Osteocyte (in vitro differentiated cells): ENCODE results near the gene C13orf42. TPM values are rescaled to one million over a fixed set of nuclear protein-coding genes. Genes with fewer than 3 reads are reported as not detected.

Experiments used
- DNase-seq: peaks from one replicate; pipeline ENCODE4 v3.0.0; 2021; ENCODE audit warnings: mixed read lengths; ENCODE audit not compliant: unreplicated experiment; ENCODE audit errors: extremely low spot score
- H3K27ac Mint-ChIP-seq: one replicate; pipeline ENCODE4 v1.8.0; 2021; ENCODE audit warnings: mild to moderate bottlenecking, mixed read lengths; ENCODE audit not compliant: unreplicated experiment
- H3K27me3 Mint-ChIP-seq: one replicate; pipeline ENCODE4 v1.8.0; 2021; ENCODE audit warnings: mixed read lengths; ENCODE audit not compliant: unreplicated experiment
- H3K36me3 Mint-ChIP-seq: one replicate; pipeline ENCODE4 v1.8.0; 2021; ENCODE audit warnings: mixed read lengths; ENCODE audit not compliant: unreplicated experiment
- H3K4me1 Mint-ChIP-seq: one replicate; pipeline ENCODE4 v1.8.0; 2021; ENCODE audit warnings: mixed read lengths; ENCODE audit not compliant: unreplicated experiment
- H3K4me3 Mint-ChIP-seq: one replicate; pipeline ENCODE4 v1.8.0; 2021; ENCODE audit warnings: mild to moderate bottlenecking, moderate library complexity, mixed read lengths; ENCODE audit not compliant: unreplicated experiment
- H3K9me3 Mint-ChIP-seq: one replicate; pipeline ENCODE4 v1.8.0; 2021; ENCODE audit warnings: mixed read lengths; ENCODE audit not compliant: unreplicated experiment
- total RNA-seq: library from RNA; stranded (reverse); gene quantifications from 2 replicates; pipeline ENCODE4 v1.2.1, GENCODE V29; 2021
- TF ChIP-seq, protein P1 (sequence below): fragments of 200-600 bp; sonication (generic); IDR thresholded peaks from 2 replicates; pipeline ENCODE4 v1.5.0; 2021; ENCODE audit warnings: antibody characterized with exemption, mild to moderate bottlenecking, moderate library complexity

C13orf42 gene
- total RNA-seq, 1 donor from 2014 or later = not detected

DNA sequence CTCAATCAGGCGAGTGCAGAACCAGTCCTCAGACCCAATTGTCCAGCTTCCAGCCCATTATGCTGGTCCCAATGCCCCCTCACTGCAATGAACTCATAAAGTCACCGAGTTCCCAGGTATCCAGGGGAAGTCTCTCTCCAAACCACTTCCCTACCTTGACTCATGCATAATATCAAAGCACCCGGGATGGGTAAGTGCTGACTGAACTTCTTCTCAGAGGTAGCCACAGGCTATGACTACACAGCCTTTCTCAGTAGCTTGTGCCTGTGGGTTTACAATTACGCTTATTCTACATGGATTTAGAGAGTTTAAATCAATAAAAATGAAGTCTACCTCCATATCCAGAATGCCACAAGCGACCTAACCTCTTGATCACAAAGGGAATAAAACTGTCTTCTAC, 1.7 kb upstream of the C13orf42 start:
- Mint-ChIP-seq H3K4me3 (no peak overlapping the region), H3K36me3 (no peaks in the 10 kb centered on the region), H3K4me1 (peaks cover 2% of the 10 kb centered on the region), H3K9me3 (peaks cover 5% of the 10 kb centered on the region), H3K27me3 (peaks cover 17% of the 10 kb centered on the region), H3K27ac (no peak overlapping the region)
- no peak for DNase-seq
- TF ChIP-seq, protein P1, sequence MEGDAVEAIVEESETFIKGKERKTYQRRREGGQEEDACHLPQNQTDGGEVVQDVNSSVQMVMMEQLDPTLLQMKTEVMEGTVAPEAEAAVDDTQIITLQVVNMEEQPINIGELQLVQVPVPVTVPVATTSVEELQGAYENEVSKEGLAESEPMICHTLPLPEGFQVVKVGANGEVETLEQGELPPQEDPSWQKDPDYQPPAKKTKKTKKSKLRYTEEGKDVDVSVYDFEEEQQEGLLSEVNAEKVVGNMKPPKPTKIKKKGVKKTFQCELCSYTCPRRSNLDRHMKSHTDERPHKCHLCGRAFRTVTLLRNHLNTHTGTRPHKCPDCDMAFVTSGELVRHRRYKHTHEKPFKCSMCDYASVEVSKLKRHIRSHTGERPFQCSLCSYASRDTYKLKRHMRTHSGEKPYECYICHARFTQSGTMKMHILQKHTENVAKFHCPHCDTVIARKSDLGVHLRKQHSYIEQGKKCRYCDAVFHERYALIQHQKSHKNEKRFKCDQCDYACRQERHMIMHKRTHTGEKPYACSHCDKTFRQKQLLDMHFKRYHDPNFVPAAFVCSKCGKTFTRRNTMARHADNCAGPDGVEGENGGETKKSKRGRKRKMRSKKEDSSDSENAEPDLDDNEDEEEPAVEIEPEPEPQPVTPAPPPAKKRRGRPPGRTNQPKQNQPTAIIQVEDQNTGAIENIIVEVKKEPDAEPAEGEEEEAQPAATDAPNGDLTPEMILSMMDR = no peak

DNA sequence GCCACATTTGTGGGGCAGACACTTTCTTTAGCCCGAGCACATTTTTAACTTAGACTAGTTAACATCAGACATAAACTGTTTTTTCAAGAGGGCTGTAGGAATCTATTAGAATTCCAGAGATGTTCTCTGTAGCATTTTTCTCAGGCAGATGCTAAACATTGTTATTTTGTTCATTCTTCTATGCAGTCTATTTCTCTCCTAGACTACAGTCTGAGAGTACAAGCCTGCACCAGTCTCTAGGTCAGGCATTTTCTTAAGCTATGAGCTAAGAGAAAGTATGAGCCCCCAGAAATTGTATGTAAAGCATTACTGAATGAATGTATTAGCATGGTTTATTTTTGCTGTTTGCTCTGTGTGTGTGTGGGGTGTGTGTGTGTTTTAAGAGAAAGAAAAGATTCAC, 923 bp upstream of the C13orf42 start:
- Mint-ChIP-seq H3K36me3 (no peaks in the 10 kb centered on the region), H3K27ac (no peak overlapping the region), H3K9me3 (no peaks in the 10 kb centered on the region), H3K27me3 (peaks cover 15% of the 10 kb centered on the region), H3K4me3 (no peak overlapping the region), H3K4me1 (peaks cover 2% of the 10 kb centered on the region)
- TF ChIP-seq, protein P1 = no peak
- no peak for DNase-seq

DNA sequence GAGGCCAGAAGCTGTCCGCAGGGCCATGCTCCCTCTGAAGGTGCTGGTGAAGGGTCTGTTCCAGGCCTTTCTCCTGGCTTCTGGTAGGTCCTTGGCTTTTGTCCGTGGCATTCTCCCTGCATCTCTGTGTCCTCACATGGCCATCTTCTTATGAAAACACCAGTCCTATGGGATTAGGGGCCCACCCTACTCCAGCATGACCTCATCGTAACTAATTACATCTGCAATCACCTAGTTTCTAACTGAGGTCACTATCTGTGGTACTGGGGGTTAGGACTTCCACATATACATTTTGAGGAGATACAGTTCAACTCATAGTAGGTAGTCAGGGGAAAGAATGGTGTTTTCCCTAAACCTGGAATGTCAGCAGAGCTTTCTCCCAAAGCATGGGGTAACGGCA, 3.1 kb downstream of the C13orf42 start:
- DNase-seq = no peak
- H3K9me3 Mint-ChIP-seq = no peaks in the 10 kb centered on the region
- no peak overlapping the region for H3K4me3 Mint-ChIP-seq
- TF ChIP-seq, protein P1 = no peak
- no peaks in the 10 kb centered on the region for H3K36me3 Mint-ChIP-seq
- H3K4me1 Mint-ChIP-seq = peaks cover 9% of the 10 kb centered on the region
- peaks cover 20% of the 10 kb centered on the region for H3K27me3 Mint-ChIP-seq
- H3K27ac Mint-ChIP-seq = no peak overlapping the region

DNA sequence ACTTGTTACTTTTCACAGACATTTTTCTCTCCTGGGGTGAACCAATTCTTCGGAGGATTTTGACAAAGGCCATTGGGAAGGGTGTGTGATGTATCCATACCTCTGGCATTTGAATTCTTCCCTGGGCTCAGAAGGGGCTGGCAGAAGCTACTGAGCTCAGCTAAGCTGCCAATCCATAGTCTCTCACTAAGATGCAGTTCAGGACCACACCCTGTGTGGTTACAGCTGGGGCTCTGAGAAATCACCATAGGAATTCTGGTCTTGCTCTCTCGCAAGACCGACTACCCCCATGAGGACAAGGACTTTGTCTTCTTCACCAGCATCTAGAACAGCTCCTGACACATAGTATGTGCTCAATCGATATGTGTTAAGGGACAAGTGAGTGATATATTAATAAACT, 6.0 kb downstream of the C13orf42 start:
- no peak for DNase-seq
- H3K36me3 Mint-ChIP-seq = no peaks in the 10 kb centered on the region
- TF ChIP-seq, protein P1 = no peak
- peaks cover 6% of the 10 kb centered on the region for H3K4me1 Mint-ChIP-seq
- H3K27me3 Mint-ChIP-seq = peaks cover 17% of the 10 kb centered on the region
- no peak overlapping the region for H3K27ac Mint-ChIP-seq
- no peak overlapping the region for H3K4me3 Mint-ChIP-seq
- H3K9me3 Mint-ChIP-seq = no peaks in the 10 kb centered on the region

DNA sequence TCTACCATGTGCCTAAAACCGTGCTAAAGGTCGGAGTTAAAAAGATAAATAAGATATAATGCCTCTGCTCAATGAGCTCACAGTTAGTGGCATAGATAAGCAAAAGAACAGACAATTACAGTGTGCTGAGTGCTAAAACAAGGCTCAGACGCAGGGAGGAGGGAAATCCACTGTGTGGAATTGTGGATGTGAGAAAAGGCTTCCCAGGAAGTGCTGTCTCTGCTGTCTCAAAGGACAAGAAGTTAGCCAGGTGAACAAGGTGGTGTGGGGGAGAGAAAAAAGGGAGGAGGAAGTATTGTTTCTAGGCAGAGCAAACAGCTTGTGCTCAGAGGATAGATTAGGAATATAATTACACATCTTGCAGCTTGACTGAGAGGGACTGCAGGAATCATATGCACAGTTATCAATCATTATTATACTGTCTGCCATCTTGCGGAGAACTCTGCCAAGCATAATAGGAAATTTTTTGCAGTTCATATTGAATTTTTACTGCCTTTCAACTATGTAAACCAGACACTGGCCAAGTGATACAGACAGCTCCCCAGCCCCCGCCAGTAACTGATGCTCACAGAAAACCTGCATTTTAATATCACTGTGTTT, 9.3 kb downstream of the C13orf42 start:
- no peaks in the 10 kb centered on the region for H3K9me3 Mint-ChIP-seq
- DNase-seq = no peak
- no peaks in the 10 kb centered on the region for H3K36me3 Mint-ChIP-seq
- H3K27ac Mint-ChIP-seq = no peak overlapping the region
- H3K27me3 Mint-ChIP-seq = peaks cover 31% of the 10 kb centered on the region
- TF ChIP-seq, protein P1 = no peak
- H3K4me1 Mint-ChIP-seq = peaks cover 9% of the 10 kb centered on the region
- H3K4me3 Mint-ChIP-seq = no peak overlapping the region
